ENCODE results near the gene XKR8. TPM values are rescaled to one million over a fixed set of nuclear protein-coding genes. Genes with fewer than 3 reads are reported as not detected.
"Not testable (repeated sequence)": the region's sequence is repeated elsewhere in the genome, so short reads cannot be mapped to it uniquely, and the experiment has no call there.

Gene XKR8
- total RNA-seq, 4 donors from 2014 or later = 3.7 to 8.9 (median 5.1) TPM

DNA sequence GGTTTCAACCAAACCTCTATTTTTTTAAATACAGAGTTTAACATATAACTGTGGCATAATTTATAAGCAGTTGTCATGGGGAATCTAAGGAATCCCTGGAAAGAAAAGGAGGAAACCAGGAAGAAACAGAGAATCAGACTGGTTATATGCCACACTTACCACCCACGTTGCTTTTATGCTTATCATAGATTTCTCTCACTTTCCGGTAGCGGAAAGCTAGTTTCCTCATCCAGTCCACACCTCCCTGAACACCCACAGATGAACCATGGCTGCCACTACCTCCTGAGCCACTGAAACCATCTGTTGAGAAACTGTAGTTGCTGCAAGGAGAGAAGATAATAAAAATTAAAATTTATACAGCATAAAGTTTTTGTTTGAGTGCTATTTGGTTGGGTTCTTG is 33.5 kb downstream of the XKR8 start:
- Histone ChIP-seq H3K36me3 (peaks cover 11 to 99% of the 10 kb centered on the region in 2 donors), H3K27me3 (no peaks in the 10 kb centered on the region), H3K9me3 (no peaks in the 10 kb centered on the region), H3K27ac (no peak overlapping the region), H3K4me3 (no peak overlapping the region), H3K4me1 (no peaks in the 10 kb centered on the region)
- 46 to 76% methylated on average over 3 of the region's 3 CpGs for WGBS, 2 donors (ENCODE audit: low coverage in 1 of 2)
- no peak for TF ChIP-seq POLR2A (IDR thresholded peaks at IDR 0.05)
- TF ChIP-seq, protein P1, sequence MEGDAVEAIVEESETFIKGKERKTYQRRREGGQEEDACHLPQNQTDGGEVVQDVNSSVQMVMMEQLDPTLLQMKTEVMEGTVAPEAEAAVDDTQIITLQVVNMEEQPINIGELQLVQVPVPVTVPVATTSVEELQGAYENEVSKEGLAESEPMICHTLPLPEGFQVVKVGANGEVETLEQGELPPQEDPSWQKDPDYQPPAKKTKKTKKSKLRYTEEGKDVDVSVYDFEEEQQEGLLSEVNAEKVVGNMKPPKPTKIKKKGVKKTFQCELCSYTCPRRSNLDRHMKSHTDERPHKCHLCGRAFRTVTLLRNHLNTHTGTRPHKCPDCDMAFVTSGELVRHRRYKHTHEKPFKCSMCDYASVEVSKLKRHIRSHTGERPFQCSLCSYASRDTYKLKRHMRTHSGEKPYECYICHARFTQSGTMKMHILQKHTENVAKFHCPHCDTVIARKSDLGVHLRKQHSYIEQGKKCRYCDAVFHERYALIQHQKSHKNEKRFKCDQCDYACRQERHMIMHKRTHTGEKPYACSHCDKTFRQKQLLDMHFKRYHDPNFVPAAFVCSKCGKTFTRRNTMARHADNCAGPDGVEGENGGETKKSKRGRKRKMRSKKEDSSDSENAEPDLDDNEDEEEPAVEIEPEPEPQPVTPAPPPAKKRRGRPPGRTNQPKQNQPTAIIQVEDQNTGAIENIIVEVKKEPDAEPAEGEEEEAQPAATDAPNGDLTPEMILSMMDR (IDR thresholded peaks at IDR 0.05) = no peak
- no peak for TF ChIP-seq POLR2AphosphoS5 (IDR thresholded peaks at IDR 0.05)
- no peak for TF ChIP-seq EP300 (IDR thresholded peaks at IDR 0.05)
- no peak for ATAC-seq

DNA sequence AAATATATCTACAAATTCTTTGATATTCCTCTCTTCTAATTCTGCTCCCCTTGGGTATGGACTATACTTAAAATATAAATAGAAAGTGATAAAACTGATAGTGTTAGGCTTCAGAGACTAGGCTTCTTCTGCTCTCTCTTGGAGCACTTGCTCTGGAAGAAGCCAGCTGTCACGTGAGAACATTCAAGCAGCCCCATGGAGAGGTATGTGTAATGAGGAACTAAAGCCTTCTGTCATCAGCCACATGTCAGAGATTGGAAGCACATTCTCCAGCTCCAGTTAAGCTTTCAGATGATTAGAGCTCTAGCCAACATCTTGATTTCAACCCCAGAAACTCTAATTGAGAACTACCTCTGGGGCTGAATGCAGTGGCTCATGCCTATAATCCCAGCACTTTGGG is 34.3 kb downstream of the XKR8 start:
- Histone ChIP-seq H3K36me3 (peaks cover 5 to 99% of the 10 kb centered on the region in 2 donors), H3K27me3 (no peaks in the 10 kb centered on the region), H3K4me1 (no peaks in the 10 kb centered on the region), H3K9me3 (no peaks in the 10 kb centered on the region), H3K27ac (no peak overlapping the region), H3K4me3 (no peak overlapping the region)
- WGBS, 2 donors (ENCODE audit: low coverage in 1 of 2) = 20% methylated on average over 1 of the region's 1 CpG; no CpG with 5 or more reads in 1 of the 2 donors
- ATAC-seq = no peak
- TF ChIP-seq EP300 (IDR thresholded peaks at IDR 0.05) = no peak
- TF ChIP-seq POLR2A (IDR thresholded peaks at IDR 0.05) = no peak
- TF ChIP-seq, protein P1 (IDR thresholded peaks at IDR 0.05) = no peak
- no peak for TF ChIP-seq POLR2AphosphoS5 (IDR thresholded peaks at IDR 0.05)

DNA sequence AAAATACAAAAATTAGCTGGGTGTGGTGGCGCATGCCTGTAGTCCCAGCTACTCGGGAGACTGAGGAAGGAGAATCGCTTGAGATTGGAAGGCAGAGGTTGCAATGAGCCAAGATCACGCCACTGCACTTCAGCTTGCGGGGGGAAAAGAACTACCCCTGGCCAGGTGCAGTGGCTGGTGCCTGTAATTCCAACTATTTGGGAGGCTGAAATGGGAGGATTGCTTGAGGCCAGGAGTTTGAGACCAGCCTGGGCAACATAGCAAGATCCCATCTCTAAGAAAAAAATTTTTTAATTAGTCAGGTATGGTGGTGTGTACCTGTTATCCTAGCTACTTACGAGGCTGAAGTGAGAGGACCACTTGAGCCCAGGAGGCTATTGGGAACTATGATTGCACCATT is 34.8 kb downstream of the XKR8 start:
- not testable (repeated sequence) for H3K27me3 ChIP-seq, H3K9me3 ChIP-seq, H3K4me1 ChIP-seq, H3K4me3 ChIP-seq, ATAC-seq, H3K27ac ChIP-seq
- 93% methylated on average over 6 of the region's 6 CpGs; no CpG with 5 or more reads in 1 of the 2 donors for WGBS, 2 donors (ENCODE audit: low coverage in 1 of 2)
- H3K36me3 ChIP-seq = peaks cover under 1 to 99% of the 10 kb centered on the region in 2 donors

DNA sequence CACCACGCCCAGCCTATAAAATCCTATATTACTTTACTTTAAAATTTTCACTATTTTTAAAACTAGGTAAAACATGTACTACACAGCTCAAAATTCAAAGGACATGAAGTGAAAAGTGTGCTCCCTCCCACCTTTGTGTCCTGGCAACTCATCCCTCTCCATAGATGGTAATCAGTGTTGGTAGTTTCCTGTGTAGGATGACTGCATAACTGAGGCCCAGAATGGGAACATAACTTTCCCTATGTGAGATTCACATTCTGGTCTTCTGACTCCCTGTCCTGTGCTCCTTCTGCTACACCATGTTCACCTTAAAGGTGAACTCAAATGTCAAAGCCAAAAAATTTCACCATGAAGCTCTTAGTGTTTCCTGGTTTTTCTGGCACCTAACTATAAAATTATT is 39.3 kb downstream of the XKR8 start:
- Histone ChIP-seq H3K27ac (no peak overlapping the region), H3K4me3 (no peak overlapping the region), H3K36me3 (peaks cover 0 to 95% of the 10 kb centered on the region in 2 donors), H3K4me1 (no peaks in the 10 kb centered on the region), H3K27me3 (no peaks in the 10 kb centered on the region), H3K9me3 (no peaks in the 10 kb centered on the region)
- WGBS, 2 donors (ENCODE audit: low coverage in 1 of 2) = 83 to 100% methylated on average over 1 of the region's 1 CpG
- no peak for ATAC-seq
- TF ChIP-seq EP300 (IDR thresholded peaks at IDR 0.05) (no peak), POLR2AphosphoS5 (IDR thresholded peaks at IDR 0.05) (no peak), POLR2A (IDR thresholded peaks at IDR 0.05) (no peak)
- TF ChIP-seq, protein P1 (IDR thresholded peaks at IDR 0.05) = no peak

DNA sequence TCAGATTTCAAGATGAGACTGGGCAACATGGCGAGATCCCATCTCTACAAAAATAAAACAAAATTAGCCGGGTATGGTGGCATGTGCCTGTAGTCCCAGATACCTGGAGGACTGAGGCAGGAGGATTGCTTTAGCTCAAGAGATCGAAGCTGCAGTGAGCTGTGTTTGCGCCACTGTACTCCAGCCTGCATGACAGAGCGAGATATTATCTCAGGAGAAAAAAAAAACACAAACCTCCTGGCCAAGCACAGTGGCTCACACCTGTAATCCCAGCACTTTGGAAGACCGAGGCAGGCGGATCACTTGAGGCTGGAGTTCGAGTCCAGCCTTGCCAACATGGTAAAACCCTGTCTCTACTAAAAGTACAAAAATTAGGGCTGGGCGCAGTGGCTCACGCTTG is 42.8 kb downstream of the XKR8 start:
- Histone ChIP-seq H3K27me3 (no peaks in the 10 kb centered on the region), H3K4me1 (no peaks in the 10 kb centered on the region), H3K27ac (no peak overlapping the region), H3K9me3 (no peaks in the 10 kb centered on the region), H3K4me3 (no peak overlapping the region), H3K36me3 (peaks cover 0 to 88% of the 10 kb centered on the region in 2 donors)
- WGBS, 2 donors (ENCODE audit: low coverage in 1 of 2) = 86 to 97% methylated on average over 4 to 5 of the region's 10 CpGs
- ATAC-seq = no peak
- TF ChIP-seq EP300 (IDR thresholded peaks at IDR 0.05) = no peak
- TF ChIP-seq, protein P1 (IDR thresholded peaks at IDR 0.05) = no peak
- no peak for TF ChIP-seq POLR2AphosphoS5 (IDR thresholded peaks at IDR 0.05)
- no peak for TF ChIP-seq POLR2A (IDR thresholded peaks at IDR 0.05)

DNA sequence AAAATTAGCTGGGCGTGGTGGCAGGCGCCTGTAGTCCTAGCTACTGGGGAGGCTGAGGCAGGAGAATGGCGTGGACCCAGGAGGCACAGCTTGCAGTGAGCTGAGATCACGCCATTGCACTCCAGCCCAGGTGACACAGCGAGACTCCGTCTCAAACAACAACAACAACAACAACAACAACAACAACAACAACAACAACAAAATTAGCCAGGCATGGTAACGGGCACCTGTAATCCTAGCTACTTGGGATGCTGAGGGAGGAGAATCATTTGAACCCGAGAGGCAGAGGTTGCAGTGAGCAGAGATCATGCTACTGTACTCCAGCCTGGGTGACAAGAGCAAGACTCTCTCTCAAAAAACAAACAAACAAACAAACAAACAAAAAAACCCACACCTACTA is 43.3 kb downstream of the XKR8 start:
- 96% methylated on average over 5 of the region's 8 CpGs; no CpG with 5 or more reads in 1 of the 2 donors for WGBS, 2 donors (ENCODE audit: low coverage in 1 of 2)

More for the DNA sequence above, 43.3 kb downstream of the XKR8 start:
- not testable (repeated sequence) for H3K4me1 ChIP-seq, H3K27me3 ChIP-seq, H3K4me3 ChIP-seq, H3K27ac ChIP-seq, ATAC-seq, H3K9me3 ChIP-seq
- H3K36me3 ChIP-seq = peaks cover 0 to 83% of the 10 kb centered on the region in 2 donors

Data from gastroesophageal sphincter (tissue), 4 donors.